Stimulated activated CD4-positive, alpha-beta T cell treated with anti-CD3 and anti-CD28 coated beads, Interleukin-4, amount 100 ng/mL, for 1 hour (primary cell): ENCODE results near the gene FNDC8.
A peak's percentile ranks its signal among the peaks of the same experiment; 100 is the strongest.
"Not testable (repeated sequence)": the region's sequence is repeated elsewhere in the genome, so short reads cannot be mapped to it uniquely, and the experiment has no call there.

Experiments used
- DNase-seq: peaks from one replicate; pipeline ENCODE4 v3.0.0-alpha.2; 2020

FNDC8 gene

DNA sequence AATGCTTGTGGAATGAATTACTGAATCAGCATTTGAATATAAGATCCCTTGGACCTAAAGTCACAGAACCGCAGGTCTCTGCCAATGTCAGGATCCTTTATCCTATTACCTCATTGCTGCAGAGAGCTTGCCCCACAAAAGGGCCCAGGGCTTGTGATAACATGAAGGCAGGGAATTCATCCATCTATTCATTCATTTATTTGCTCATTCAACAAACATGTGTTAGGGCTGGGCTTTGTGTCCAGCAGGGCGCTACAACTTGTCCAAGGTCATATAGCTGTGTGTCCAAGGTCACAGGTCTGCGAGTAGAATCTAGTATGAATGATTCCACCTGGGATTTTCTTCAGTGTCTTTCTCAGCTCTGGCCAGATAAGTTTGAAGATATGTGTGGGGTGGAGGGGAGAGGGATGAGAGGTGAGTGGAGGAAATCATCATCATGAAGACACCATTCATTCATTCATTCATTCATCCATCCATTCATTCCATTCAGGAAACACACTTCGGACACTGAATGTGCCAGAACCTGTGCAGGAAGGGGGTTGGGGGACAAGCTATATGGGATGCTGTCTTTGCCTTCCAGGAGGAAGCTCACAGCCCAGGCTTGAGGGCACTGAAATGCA, 24.9 kb downstream of the FNDC8 start:
- no peak for DNase-seq

DNA sequence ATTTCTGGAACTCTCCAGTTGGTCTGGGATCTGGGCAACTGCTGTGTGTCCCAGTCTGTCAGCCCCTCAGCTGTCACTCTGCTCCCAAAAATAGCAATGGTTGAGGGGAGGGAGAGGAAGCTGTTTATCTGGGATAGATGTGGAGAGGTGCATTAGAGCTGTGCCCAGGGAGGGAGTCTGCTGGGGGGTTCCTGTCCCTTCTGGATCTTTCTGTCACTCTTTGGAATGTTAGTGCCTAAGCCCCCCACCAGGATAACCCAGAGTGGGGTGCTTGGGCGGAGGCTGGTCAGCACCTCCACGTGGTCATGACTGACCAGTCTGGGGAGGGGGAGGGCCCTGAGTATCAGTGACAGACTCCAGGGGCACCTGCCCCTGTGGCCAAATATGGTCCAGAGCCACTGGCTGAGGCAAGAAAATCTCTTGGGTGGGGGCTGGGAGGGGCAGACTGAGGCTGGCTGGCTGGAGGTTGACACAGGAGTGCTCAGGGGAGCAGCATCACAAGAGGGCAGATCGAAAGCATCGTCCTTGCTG, 26.0 kb downstream of the FNDC8 start, which contains the start of gene UNC45B:
TSS of gene UNC45B (plus strand) at position 443 of the 531 bp plus-strand sequence. CDS start 447 bp downstream, outside the sequence.
- DNase-seq = no peak

DNA sequence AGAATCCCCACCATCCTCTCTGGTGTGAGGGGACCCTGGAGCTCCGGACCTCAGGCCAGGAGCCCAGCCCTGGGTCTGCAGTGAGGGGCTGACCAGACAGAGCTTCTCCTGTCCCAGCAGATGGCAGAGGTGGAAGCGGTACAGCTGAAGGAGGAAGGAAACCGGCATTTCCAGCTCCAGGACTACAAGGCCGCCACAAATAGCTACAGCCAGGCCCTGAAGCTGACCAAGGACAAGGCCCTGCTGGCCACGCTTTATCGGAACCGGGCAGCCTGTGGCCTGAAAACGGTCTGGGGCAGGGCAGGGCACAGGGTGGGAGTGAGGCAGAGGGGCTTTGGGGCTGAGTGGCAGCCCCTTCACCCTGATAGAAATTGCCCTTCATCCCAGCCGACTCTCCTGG, 26.7 kb downstream of the FNDC8 start:
- DNase-seq = no peak

DNA sequence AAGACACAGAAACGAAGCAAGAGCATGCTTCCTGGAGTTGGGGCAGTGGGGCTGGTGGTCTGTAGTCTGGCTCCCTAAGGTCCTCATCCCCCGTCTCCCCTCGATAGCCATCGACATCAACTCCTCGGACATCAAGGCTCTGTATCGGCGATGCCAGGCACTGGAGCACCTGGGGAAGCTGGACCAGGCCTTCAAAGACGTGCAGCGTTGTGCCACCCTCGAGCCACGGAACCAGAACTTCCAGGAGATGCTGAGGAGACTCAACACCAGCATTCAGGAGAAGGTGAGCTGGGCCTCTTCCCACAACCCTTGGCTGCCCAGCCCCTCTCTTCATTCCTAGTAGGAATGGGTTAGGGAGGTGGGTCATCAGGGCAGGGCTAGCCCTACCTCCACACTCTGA, 28.5 kb downstream of the FNDC8 start:
- DNase-seq = no peak

DNA sequence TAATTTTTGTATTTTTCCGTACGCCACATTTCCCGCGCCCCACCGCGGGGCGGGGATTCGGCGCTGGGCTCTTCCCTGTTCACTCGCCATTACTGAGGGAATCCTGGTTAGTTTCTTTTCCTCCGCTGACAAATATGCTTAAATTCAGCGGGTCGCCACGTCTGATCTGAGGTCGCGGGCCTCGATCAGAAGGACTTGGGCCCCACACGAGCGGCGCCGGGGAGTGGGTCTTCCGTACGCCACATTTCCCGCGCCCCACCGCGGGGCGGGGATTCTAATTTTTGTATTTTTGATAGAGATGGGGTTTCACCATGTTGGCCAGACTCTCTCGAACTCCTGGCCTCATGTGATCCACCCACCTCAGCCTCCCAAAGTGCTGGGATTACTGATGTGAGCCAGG, 29.7 kb downstream of the FNDC8 start:
- not testable (repeated sequence) for DNase-seq

DNA sequence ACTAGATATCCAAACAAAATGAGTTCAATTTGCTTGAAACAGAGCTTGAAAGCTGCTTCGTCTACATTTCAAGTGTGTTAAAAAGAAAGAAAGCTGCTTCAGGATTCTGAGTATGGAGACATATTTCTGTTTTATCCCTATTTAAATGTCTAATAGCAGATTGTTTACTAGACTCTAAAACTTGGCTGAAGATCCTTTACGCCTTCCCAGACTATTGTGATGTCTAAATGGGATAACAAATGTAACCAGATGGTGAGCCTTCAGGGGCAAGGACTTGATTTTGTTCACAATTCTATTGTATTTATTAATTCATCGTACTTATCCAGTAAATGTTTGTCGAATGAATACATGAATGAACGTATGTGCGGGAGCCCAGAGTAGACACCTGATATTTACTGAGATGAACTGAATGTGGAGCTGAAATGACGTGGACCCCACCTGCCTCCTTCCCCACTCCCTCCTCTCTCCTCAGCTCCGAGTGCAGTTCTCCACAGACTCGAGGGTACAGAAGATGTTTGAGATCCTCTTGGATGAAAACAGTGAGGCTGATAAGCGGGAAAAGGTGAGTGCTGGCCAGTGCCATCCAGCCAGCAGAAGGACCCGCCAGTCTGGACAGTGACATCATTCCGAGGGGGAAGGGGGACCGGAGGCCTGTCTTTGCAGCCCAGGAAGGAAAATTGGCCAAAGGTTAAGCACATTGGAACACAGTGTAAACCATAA, 31.2 kb downstream of the FNDC8 start:
- DNase-seq = no peak

DNA sequence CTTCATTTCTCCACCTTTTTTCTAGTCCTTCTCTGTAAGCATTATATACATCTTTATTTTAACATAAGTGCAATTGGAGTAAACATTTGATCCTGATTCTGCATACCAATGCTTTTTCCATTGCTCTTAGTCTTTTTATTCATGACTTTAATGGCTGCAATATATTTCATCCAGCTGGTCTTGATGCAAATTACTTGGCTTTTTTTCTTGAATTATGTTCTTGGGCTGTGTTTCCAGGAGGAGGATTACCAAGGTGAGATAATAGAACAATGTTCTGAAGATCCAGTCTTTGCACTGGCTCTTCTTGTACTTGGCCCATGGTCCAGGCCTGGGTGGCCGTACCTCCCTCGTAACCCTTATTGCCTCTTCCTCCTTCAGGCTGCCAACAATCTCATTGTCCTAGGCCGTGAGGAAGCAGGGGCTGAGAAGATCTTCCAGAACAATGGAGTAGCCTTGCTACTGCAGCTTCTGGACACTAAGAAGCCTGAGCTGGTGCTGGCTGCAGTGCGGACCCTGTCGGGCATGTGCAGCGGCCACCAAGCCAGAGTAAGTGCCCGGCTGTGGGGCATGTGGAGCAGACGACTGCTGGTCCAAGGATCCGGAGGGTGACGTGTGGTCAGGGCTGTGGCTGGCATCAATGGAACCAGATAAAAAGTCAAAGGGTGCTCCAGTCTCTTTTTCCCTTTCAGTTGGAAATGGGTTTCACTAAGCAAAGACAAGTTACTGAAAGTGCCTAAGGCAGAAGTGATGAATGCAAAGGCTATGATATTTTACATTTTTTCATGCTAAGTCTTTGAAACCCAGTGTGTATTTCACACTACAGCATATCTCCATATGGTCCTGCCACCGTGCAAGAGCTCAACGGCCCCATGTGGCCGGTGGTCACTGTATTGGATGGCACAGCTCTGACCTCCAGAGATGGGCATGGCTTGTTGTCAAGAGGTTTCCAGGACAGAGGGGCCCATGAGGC, 33.1 kb downstream of the FNDC8 start:
- DNase-seq = no peak

DNA sequence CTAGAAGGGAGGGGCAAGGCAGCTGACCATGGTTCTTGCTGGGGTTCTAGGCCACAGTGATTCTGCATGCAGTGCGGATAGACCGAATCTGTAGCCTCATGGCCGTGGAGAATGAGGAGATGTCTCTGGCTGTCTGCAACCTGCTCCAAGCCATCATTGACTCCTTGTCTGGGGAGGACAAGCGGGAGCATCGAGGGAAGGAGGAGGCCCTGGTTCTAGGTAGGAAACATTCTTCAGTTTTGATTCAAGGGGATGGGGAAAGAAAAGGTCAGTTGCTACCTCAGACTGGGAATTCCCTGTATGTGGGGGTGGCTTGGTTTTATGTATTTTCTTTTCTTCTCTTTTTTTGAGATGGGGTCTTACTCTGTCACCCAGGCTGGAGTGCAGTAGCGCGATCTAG, 33.8 kb downstream of the FNDC8 start:
- DNase-seq = no peak

DNA sequence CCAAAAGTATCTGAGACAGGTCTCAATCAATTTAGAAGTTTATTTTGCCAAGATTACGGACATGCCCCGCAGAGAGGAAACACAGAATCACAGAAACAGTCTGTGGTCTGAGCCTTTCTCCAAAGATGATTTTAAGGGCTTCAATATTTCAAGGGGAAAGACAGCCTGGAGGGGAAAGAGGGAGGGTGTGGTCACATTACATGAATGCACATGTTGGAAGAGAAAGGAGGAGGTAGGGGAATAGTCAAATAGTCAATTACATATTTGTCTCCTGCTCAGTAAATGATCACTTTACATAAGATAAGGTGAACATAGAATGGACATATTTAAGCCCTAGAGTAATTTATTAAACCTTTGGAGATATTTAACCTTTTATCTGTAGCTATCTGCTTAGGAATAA, 38.5 kb downstream of the FNDC8 start:
- no peak for DNase-seq

DNA sequence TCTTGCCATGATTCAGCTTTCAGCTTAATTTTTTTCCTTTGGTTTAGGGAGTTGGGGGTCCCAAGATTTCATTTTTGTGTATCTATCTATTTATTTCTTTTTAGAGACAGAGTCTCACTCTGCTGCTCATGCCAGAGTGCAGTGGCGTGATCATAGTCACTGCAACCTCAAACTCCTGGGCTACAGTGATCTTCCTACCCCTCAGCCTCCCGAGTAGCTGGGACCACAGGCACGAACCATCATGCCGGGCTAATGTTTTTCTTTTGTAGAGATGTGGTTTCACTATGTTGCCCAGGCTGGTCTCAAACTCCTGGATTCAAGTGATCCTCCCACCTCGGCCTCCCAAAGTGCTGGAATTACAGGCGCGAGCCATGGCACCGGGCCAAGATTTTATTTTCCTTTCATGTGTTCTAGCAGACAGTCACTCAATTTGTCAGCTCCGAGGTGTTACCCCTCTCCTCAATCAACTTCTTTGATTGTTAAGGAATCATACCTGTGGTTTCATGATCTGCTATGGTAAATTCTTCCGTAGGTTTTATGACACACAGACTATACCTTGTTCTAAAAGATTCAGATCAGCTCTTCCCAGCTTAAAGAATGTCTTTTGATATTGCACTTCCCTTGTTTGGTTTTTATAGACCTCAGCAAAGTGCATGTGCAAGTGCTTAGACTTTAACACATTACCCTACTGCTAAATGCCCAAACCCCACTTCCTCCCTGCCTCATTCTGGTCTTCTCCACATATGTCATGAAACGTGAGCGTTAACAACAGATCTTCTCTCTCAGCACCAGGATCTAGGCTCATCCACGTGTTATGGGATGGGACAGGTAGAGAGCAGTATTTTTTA, 39.2 kb downstream of the FNDC8 start:
- peak; percentile 26 for DNase-seq

DNA sequence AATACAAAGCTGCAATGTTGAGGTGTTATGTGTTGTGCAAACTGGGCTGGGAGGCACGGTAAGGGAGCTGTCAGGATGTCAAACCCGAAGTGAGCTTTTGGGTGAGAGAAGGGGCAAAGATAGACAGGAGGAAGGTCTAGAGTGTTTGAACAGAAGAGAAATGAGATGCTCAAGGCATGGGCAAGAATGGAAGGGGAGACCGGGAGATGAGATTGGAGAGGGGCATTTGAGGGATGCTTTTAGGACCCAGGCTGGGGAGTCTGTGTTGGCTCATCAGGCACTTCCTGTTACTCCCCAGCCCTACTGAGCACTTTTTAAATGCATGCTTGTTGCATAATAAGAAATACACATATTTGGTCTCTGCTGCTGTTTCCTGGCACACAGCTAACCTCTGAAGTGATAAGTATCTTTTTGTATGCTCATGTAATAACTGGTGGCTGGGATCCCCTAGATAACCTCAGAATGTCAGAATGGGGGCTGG, 39.9 kb downstream of the FNDC8 start:
- no peak for DNase-seq

DNA sequence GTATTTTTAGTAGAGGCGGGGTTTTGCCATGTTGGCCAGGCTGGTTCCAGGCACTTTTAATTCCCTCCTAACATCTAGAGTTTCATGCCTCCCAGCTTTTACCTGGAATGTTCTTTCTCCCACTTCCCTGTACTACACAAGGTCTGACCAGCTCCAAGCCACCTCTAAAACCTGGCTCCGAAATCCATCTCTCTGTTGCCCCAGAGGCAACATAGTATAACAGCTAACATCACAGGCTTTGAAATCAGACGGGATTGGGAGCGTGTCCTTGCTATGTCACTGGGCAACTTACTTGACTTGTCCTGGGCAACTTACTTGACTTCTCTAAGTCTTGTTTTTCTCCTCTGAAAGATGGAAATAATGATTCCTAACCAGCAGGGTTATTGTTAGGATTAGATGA, 41.3 kb downstream of the FNDC8 start:
- no peak for DNase-seq

DNA sequence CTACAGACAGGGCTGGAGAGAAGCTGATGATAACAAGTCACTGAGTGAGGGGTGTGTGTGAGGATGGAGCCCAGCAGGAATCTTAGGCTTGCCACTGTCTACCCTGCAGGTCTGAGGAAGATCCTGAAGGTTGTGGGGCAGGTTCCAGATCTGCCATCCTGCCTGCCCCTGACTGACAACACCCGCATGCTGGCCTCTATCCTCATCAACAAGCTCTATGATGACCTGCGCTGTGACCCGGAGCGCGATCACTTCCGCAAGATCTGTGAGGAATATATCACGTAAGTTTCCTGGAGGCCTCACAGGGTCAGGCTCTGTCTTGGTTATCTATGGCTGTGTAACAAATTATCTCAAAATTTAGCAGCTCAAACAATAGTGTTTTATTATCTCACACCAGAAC, 42.5 kb downstream of the FNDC8 start:
- no peak for DNase-seq

DNA sequence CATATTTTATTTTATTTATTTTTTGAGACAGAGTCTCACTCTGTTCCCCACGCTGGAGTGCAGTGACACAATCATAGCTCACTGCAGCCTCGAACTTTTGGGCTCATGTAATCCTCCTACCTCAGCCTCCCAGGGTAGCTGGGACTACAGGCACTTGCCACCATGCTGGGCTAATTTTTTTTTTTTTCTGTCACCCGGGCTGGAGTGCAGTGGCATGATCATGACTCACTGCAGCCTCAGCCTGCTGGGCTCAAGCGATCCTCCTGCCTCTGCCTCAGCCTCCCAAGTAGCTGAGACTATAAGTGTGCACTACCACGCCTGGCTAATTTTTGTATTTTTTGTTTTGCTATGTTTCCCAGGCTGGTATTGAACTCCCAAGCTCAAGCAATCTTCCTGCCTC, 43.3 kb downstream of the FNDC8 start:
- DNase-seq = no peak

DNA sequence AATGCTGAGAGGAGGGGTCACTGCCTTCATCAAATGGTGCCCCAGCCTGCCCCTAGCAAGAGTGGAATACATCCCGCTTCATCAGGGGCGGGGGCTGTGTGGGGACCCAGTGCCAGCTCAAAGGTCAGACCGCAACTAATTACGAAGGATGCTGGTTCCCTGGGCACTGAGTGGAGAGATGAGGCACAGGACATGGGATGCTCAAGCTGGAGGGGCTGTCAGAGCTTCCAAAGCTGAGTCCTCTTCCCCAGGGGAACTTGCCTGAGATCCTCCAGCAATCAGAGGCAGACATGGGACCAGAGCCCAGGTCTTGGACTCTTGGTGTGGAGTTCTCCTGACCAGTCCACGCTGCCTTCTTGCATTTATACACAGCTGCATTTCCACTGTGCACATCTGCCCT, 45.1 kb downstream of the FNDC8 start:
- DNase-seq = no peak

DNA sequence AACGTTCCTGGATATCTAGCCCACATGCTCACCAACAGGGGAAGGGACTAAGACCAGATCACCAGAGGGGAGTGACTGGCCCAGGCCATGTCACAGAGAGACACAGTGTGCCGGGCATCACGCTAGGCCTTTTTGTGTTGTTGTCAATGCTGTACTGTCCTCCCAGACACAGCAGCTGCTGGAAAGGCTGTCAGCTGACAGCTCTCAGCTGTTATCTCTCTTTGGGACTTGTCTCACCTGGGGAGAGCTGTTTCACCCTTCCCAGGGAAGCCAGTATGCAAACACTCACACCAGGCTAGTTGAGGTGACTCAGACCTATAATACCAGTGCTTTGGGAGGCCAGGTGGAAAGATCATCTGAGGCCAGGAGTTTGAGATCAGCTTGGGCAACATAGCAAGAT, 45.6 kb downstream of the FNDC8 start:
- no peak for DNase-seq

DNA sequence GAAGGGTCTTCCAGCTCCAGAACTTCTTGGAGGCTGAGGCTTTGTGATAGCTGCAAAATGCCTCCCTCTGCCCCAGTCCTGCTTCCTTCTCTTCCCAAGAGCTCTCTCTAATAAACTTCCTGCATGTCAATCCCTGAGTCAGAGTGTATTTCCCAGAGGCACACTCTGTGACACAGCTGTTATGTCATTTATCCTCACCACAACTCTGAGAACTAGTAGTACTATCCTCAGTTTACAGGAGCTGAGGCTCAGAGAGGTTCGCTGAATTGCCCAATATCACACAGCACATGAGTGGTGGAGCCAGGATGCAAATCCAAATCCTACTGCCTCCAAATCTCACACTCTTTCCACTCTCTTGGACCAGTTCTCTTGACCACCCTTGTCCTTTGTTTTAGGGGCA, 46.3 kb downstream of the FNDC8 start:
- DNase-seq = no peak

DNA sequence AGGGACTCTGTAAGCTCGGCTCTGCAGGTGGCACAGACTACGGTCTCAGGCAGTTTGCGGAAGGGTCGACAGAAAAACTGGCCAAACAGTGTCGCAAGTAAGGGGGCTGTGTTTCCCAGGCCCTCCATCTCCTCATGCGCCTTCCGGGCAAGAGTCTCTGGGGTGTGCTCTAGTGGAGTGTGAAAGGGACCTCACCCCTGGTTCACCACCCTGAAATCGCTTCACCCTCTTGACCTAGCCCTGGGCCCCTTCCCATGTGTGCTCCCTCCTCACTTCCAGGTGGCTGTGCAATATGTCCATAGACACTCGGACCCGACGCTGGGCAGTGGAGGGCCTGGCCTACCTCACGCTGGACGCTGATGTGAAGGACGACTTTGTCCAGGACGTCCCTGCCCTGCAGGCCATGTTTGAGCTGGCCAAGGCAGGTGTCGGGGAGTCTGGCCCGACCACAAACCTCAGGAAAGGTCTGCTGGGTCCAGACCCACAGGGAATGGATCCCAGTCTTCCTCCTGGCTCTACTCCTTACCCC, 48.5 kb downstream of the FNDC8 start:
- no peak for DNase-seq

DNA sequence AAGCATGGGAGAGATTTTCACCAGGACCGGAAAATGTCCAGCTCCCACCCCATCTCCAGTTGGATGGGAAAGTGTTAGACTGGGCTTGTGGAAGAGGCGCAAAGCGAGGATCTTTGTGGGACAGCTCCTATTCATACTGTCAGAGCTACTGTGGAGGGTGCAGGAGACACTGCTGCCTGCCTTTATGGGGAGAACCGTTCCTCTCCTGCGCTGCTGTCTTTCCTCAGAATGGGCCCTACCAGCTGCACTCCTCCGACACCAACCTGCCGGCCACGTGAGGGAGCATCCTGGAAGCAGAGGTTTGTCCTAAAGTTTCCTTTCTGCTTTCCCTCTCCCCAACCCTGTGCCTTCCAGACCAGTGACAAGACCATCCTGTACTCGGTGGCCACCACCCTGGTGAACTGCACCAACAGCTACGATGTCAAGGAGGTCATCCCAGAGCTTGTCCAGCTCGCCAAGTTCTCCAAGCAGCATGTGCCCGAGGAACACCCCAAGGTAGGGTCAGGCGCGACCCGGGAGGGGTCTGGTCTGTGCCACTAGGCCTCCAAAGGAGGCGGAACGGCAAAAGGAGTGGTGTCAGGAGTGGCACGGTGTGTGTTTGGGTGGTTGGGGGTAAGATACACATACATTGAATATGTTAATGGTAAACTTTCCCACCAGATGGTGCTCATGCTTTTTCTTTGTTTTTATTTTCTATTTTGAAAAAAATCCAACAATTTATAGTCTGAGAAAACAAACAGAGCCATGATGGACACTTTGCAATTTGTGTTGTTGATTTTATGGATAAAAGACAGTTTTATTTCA, 49.8 kb downstream of the FNDC8 start:
- peak; percentile 12 for DNase-seq

DNA sequence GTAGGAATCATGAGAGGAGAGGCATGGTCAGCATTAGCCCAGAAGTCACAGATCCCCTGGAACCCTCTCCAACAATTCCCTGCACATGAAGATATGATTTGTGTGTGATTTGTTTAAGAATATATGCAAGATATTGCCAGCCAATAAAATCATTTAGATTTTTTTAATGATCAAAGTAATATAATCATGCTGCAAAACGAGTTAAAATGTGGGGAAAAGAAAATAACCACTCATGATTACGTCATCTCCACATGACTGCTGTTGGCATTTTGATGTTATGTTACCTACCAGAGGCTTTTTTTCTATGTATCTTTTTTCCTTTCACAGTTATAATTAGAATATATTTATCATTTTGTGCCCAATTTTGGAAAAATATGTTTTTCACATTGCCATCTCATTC, 50.4 kb downstream of the FNDC8 start:
- DNase-seq = no peak

DNA sequence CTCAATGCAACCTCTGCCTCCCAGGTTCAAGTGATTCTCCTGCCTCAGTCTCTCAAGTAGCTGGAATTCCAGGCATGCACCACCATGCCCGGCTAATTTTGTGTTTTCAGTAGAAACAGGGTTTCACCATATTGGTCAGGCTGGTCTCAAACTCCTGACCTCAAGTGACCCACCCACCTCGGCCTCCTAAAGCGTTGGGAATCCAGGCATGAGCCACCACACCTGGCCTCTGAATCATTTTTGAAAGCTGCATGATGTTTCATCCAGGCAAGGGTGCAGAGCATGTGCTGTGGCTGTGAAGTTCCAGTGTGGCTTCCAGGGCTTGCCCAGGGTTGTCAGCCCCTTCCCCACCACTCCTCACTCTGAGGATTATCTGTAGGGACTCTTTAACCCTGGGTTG, 50.9 kb downstream of the FNDC8 start:
- DNase-seq = not testable (repeated sequence)
